HG02852 (cell line): ENCODE data around the gene PET100.

Experiments
- ATAC-seq: cut with Tn5 transposase; IDR thresholded peaks from one replicate; pipeline ENCODE4 v1.9.1; 2021; ENCODE audit warnings: mild to moderate bottlenecking, moderate library complexity; ENCODE audit not compliant: unreplicated experiment

PET100 gene

GRCh38 chr19:7629347-7630054, at the start of gene PET100, which contains the start of gene XAB2:
Gene PET100, plus strand, starts transcription at chr19:7629793. Its CDS starts 41 bp downstream, at chr19:7629834.
Gene XAB2, minus strand, starts transcription at chr19:7629545. Its CDS starts 18 bp downstream, at chr19:7629527.
- ATAC-seq: peak; percentile 84

- no peak for ATAC-seq
Observed at GRCh38 chr19:7582446-7582845, 47.1 kb upstream of the PET100 start.

- no peak for ATAC-seq
Observed at GRCh38 chr19:7589822-7590221, 39.8 kb upstream of the PET100 start.

GRCh38 chr19:7590256-7590655, 39.3 kb upstream of the PET100 start:
- ATAC-seq: no peak

GRCh38 chr19:7595466-7596133, 34.0 kb upstream of the PET100 start, which contains the start of gene CAMSAP3:
Gene CAMSAP3, plus strand, starts transcription at chr19:7595863. Its CDS starts 140 bp downstream, at chr19:7596003.
- no peak for ATAC-seq

GRCh38 chr19:7596211-7596937, 33.2 kb upstream of the PET100 start:
- no peak for ATAC-seq

GRCh38 chr19:7597689-7598088, 31.9 kb upstream of the PET100 start:
- ATAC-seq: no peak

- ATAC-seq: no peak
Observed at GRCh38 chr19:7598180-7598579, 31.4 kb upstream of the PET100 start.

GRCh38 chr19:7600721-7601120, 28.9 kb upstream of the PET100 start:
- ATAC-seq: no peak

- ATAC-seq: no peak
Observed at GRCh38 chr19:7602240-7602934, 27.2 kb upstream of the PET100 start.

GRCh38 chr19:7602935-7603497, 26.6 kb upstream of the PET100 start:
- no peak for ATAC-seq

GRCh38 chr19:7603919-7604318, 25.7 kb upstream of the PET100 start:
- no peak for ATAC-seq

- ATAC-seq: no peak
Observed at GRCh38 chr19:7605490-7606222, 23.9 kb upstream of the PET100 start.

- ATAC-seq: no peak
Observed at GRCh38 chr19:7606289-7606688, 23.3 kb upstream of the PET100 start.

- no peak for ATAC-seq
Observed at GRCh38 chr19:7607212-7607873, 22.2 kb upstream of the PET100 start.

GRCh38 chr19:7607874-7608560, 21.6 kb upstream of the PET100 start:
- ATAC-seq: no peak

- no peak for ATAC-seq
Observed at GRCh38 chr19:7610491-7611240, 18.9 kb upstream of the PET100 start.
